Measurements from ENCODE around the gene PALS1. TPM values are rescaled to one million over a fixed set of nuclear protein-coding genes. Genes with fewer than 3 reads are reported as not detected.

PALS1 gene
- total and polyA plus RNA-seq, 2 experiments from 2014 or later: 9.1 to 26.7 TPM

DNA sequence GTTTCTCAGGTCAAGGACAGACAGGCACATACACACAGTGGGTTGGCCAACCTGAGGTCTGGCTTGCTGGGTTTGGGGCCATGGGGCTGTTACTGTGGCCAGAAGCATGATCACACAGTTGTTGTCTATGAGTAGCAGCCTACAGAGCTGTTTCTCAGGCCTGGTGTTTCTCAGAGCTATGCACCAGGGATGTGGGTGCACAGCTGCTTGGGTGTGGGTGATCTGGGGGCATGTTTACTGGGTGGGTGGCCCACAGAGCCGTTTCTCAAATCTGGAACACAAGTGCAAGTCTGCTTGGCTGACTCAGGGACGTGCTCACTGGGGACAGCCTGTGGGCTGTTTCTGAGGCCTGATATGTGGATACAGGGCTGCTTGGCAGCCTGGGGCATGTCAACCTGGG lies 23.1 kb upstream of the PALS1 start:
- H3K4me1 ChIP-seq (ENCODE audit: insufficient read depth): no peaks in the 10 kb centered on the region
- no peak overlapping the region for H2AFZ ChIP-seq
- no peaks in the 10 kb centered on the region for H3K79me2 ChIP-seq (replicated peaks; ENCODE audit: insufficient read depth)
- ATAC-seq (no peak), DNase-seq (ENCODE audit: low spot score) (no peak)
- H3K27me3 ChIP-seq (ENCODE audit: insufficient read depth): no peaks in the 10 kb centered on the region
- no peaks in the 10 kb centered on the region for H3K36me3 ChIP-seq (ENCODE audit: insufficient read depth)
- TF ChIP-seq REST (IDR thresholded peaks at IDR 0.05; ENCODE audit: unreplicated experiment) (no peak), CTCF (conservative IDR thresholded peaks at IDR 0.05; ENCODE audit: low read depth in 2 of 2) (no peak), STAT1 (IDR thresholded peaks at IDR 0.05; ENCODE audit: unreplicated experiment) (no peak), ZNF114 (CRISPR knock-in tag; IDR thresholded peaks at IDR 0.05) (no peak), EZH2phosphoT487 (IDR thresholded peaks at IDR 0.05; ENCODE audit: unreplicated experiment) (no peak)
- no peaks in the 10 kb centered on the region for H3F3A ChIP-seq (replicated peaks; ENCODE audit: low read depth)
- H3K4me2 ChIP-seq: no peak overlapping the region
- no peak overlapping the region; the same call in 1 of the 2 replicates for H3K27ac Mint-ChIP-seq
- H3K4me1 Mint-ChIP-seq: no peaks in the 10 kb centered on the region
- H3K36me3 Mint-ChIP-seq (ENCODE audit: low read depth): no peaks in the 10 kb centered on the region
- no peaks in the 10 kb centered on the region for H3K9me3 Mint-ChIP-seq
- no peak overlapping the region for H3K4me3 Mint-ChIP-seq
- H4K20me1 ChIP-seq (replicated peaks; ENCODE audit: insufficient read depth): no peaks in the 10 kb centered on the region
- peaks cover 2% of the 10 kb centered on the region for H3K27me3 Mint-ChIP-seq (ENCODE audit: insufficient read depth, low read depth, poor library complexity)
- H3K4me3 ChIP-seq: no peak overlapping the region
- no peaks in the 10 kb centered on the region for H3K9me2 ChIP-seq (ENCODE audit: insufficient read depth)
- no peak overlapping the region for H3K27ac ChIP-seq (ENCODE audit: low read depth)

GRCh38 chr14:67221248-67221981 lies 19.8 kb upstream of the PALS1 start:
- ATAC-seq: no peak
- Histone ChIP-seq H3K9me2 (ENCODE audit: insufficient read depth) (no peaks in the 10 kb centered on the region), H2AFZ (peak overlapping the region; percentile 35; the same call in 1 of the 2 replicates), H3K4me3 (no peak overlapping the region), H3K27ac (ENCODE audit: low read depth) (no peak overlapping the region), H3K4me1 (ENCODE audit: insufficient read depth) (no peaks in the 10 kb centered on the region), H3K79me2 (replicated peaks; ENCODE audit: insufficient read depth) (no peaks in the 10 kb centered on the region), H3K36me3 (ENCODE audit: insufficient read depth) (no peaks in the 10 kb centered on the region), H3K27me3 (ENCODE audit: insufficient read depth) (no peaks in the 10 kb centered on the region), H3K4me2 (no peak overlapping the region), H4K20me1 (replicated peaks; ENCODE audit: insufficient read depth) (no peaks in the 10 kb centered on the region), H3F3A (replicated peaks; ENCODE audit: low read depth) (no peaks in the 10 kb centered on the region)
- no peaks in the 10 kb centered on the region for H3K4me1 Mint-ChIP-seq
- H3K27ac Mint-ChIP-seq: no peak overlapping the region
- no peaks in the 10 kb centered on the region for H3K36me3 Mint-ChIP-seq (ENCODE audit: low read depth)
- no peaks in the 10 kb centered on the region for H3K9me3 Mint-ChIP-seq
- no peak for DNase-seq (ENCODE audit: low spot score)
- no peak overlapping the region for H3K4me3 Mint-ChIP-seq
- peaks cover 2% of the 10 kb centered on the region for H3K27me3 Mint-ChIP-seq (ENCODE audit: insufficient read depth, low read depth, poor library complexity)
- TF ChIP-seq EZH2phosphoT487 (IDR thresholded peaks at IDR 0.05; ENCODE audit: unreplicated experiment) (no peak), ZNF114 (CRISPR knock-in tag; IDR thresholded peaks at IDR 0.05) (no peak), JUNB (IDR thresholded peaks at IDR 0.05; ENCODE audit: unreplicated experiment) (no peak), EZH2 (IDR thresholded peaks at IDR 0.05; ENCODE audit: low read depth, unreplicated experiment) (no peak), ZNF462 (CRISPR knock-in tag; IDR thresholded peaks at IDR 0.05) (no peak), NANOG (IDR thresholded peaks at IDR 0.05; ENCODE audit: borderline replicate concordance) (no peak)

All from GM23338 (cell line).